Measurements from ENCODE around the gene MIPEP.

MIPEP gene

GRCh38 chr13:23865026-23865425 lies 24.2 kb downstream of the MIPEP start:
- in situ Hi-C loops (cut with HindIII; ENCODE audit: low sequenced_read_pairs) = loop anchor here (25.0 kb wide), 1 partner anchor 403 kb away; no protein-coding TSS in a partner anchor
- H3K4me3 ChIP-seq (ENCODE audit: low read depth, low read length) = no peak overlapping the region
- no peak for DNase-seq (ENCODE audit: low read depth)
- no peak for TF ChIP-seq CTCF (IDR thresholded peaks at IDR 0.05; ENCODE audit: low read depth, low read length, missing control alignments)

- H3K4me3 ChIP-seq (ENCODE audit: low read depth, low read length) = no peak overlapping the region
- no peak for TF ChIP-seq CTCF (IDR thresholded peaks at IDR 0.05; ENCODE audit: low read depth, low read length, missing control alignments)
These were observed 27.9 kb downstream of the MIPEP start for GRCh38 chr13:23861310-23861709.

GRCh38 chr13:23859904-23860303 lies 29.3 kb downstream of the MIPEP start:
- no peak for DNase-seq (ENCODE audit: low read depth)
- in situ Hi-C loops (cut with HindIII; ENCODE audit: low sequenced_read_pairs) = loop anchor here (25.0 kb wide), 1 partner anchor 398 kb away; no protein-coding TSS in a partner anchor
- no peak overlapping the region for H3K4me3 ChIP-seq (ENCODE audit: low read depth, low read length)
- no peak for TF ChIP-seq CTCF (IDR thresholded peaks at IDR 0.05; ENCODE audit: low read depth, low read length, missing control alignments)

More at GRCh38 chr13:23861310-23861709, 27.9 kb downstream of the MIPEP start:
- no peak for DNase-seq (ENCODE audit: low read depth)
- in situ Hi-C loops (cut with HindIII; ENCODE audit: low sequenced_read_pairs) = loop anchor here (25.0 kb wide), 1 partner anchor 399 kb away; no protein-coding TSS in a partner anchor

- in situ Hi-C loops (cut with HindIII; ENCODE audit: low sequenced_read_pairs) = loop anchor here (25.0 kb wide), 1 partner anchor 397 kb away; no protein-coding TSS in a partner anchor
- no peak for DNase-seq (ENCODE audit: low read depth)
- no peak for TF ChIP-seq CTCF (IDR thresholded peaks at IDR 0.05; ENCODE audit: low read depth, low read length, missing control alignments)
- no peak overlapping the region for H3K4me3 ChIP-seq (ENCODE audit: low read depth, low read length)
These were observed 29.7 kb downstream of the MIPEP start for GRCh38 chr13:23859455-23859854.

GRCh38 chr13:23858546-23858945 lies 30.7 kb downstream of the MIPEP start:
- no peak overlapping the region for H3K4me3 ChIP-seq (ENCODE audit: low read depth, low read length)
- TF ChIP-seq CTCF (IDR thresholded peaks at IDR 0.05; ENCODE audit: low read depth, low read length, missing control alignments) = no peak
- in situ Hi-C loops (cut with HindIII; ENCODE audit: low sequenced_read_pairs) = loop anchor here (25.0 kb wide), 1 partner anchor 396 kb away; no protein-coding TSS in a partner anchor
- no peak for DNase-seq (ENCODE audit: low read depth)

- DNase-seq (ENCODE audit: low read depth) = no peak
- no peak overlapping the region for H3K4me3 ChIP-seq (ENCODE audit: low read depth, low read length)
- in situ Hi-C loops (cut with HindIII; ENCODE audit: low sequenced_read_pairs) = loop anchor here (25.0 kb wide), 1 partner anchor 394 kb away; no protein-coding TSS in a partner anchor
- no peak for TF ChIP-seq CTCF (IDR thresholded peaks at IDR 0.05; ENCODE audit: low read depth, low read length, missing control alignments)
These were observed 33.0 kb downstream of the MIPEP start for GRCh38 chr13:23856008-23856750.
